Right renal cortex interstitium (tissue), 3 donors: ENCODE results near the gene TXLNB. TPM values are rescaled to one million over a fixed set of nuclear protein-coding genes. Genes with fewer than 3 reads are reported as not detected.
"Not testable (repeated sequence)": the region's sequence is repeated elsewhere in the genome, so short reads cannot be mapped to it uniquely, and the experiment has no call there.

ENCODE experiments used
- DNase-seq, 3 donors: peaks; one replicate each; pipeline ENCODE4 v3.0.0-alpha.2; 2013; ENCODE audit warnings: low read depth in 3 of 3, low spot score in 2 of 3
- polyA plus RNA-seq, 3 donors: library from polyadenylated mRNA; unstranded; fragments of 120-200 nt; gene quantifications; one replicate each; pipeline ENCODE4 v1.2.1, GENCODE V29; 2013; ENCODE audit not compliant: insufficient read length in 3 of 3

The TXLNB gene
- polyA plus RNA-seq, 3 donors: 1.2 to 2.4 (median 1.8) TPM

GRCh38 chr6:139313229-139313628, 21.4 kb upstream of the TXLNB start:
- no peak for DNase-seq

- no peak for DNase-seq
These were observed 20.0 kb upstream of the TXLNB start for GRCh38 chr6:139311831-139312230.

- no peak for DNase-seq
These were observed 17.3 kb upstream of the TXLNB start for GRCh38 chr6:139308936-139309603.

- no peak for DNase-seq
These were observed 16.6 kb upstream of the TXLNB start for GRCh38 chr6:139308286-139308916.

- no peak for DNase-seq
These were observed 14.6 kb upstream of the TXLNB start for GRCh38 chr6:139306291-139306981.

- DNase-seq: no peak
These were observed 11.4 kb upstream of the TXLNB start for GRCh38 chr6:139303185-139303584.

GRCh38 chr6:139297921-139298320, 6.1 kb upstream of the TXLNB start:
- no peak for DNase-seq

- DNase-seq: no peak
These were observed 5.1 kb upstream of the TXLNB start for GRCh38 chr6:139296927-139297326.

GRCh38 chr6:139295901-139296300, 4.1 kb upstream of the TXLNB start:
- no peak for DNase-seq

GRCh38 chr6:139294090-139294489, 2.3 kb upstream of the TXLNB start:
- DNase-seq: no peak

- DNase-seq: not testable (repeated sequence)
These were observed 1.4 kb upstream of the TXLNB start for GRCh38 chr6:139293230-139293629.

GRCh38 chr6:139290787-139291311, 949 bp downstream of the TXLNB start:
- no peak for DNase-seq

- no peak for DNase-seq
These were observed 2.6 kb downstream of the TXLNB start for GRCh38 chr6:139289233-139289632.

GRCh38 chr6:139288496-139289040, 3.2 kb downstream of the TXLNB start:
- no peak for DNase-seq

- DNase-seq: no peak
These were observed 3.9 kb downstream of the TXLNB start for GRCh38 chr6:139287868-139288267.

GRCh38 chr6:139286438-139286837, 5.4 kb downstream of the TXLNB start:
- DNase-seq: not testable (repeated sequence)

- no peak for DNase-seq
These were observed 6.2 kb downstream of the TXLNB start for GRCh38 chr6:139285590-139285989.

GRCh38 chr6:139284789-139285188, 7.0 kb downstream of the TXLNB start:
- no peak for DNase-seq

- no peak for DNase-seq
These were observed 9.1 kb downstream of the TXLNB start for GRCh38 chr6:139282684-139283083.

GRCh38 chr6:139278190-139278589, 13.6 kb downstream of the TXLNB start:
- no peak for DNase-seq

- no peak for DNase-seq
These were observed 14.2 kb downstream of the TXLNB start for GRCh38 chr6:139277587-139277986.
